Measurements from ENCODE around the gene METTL23.

DNA sequence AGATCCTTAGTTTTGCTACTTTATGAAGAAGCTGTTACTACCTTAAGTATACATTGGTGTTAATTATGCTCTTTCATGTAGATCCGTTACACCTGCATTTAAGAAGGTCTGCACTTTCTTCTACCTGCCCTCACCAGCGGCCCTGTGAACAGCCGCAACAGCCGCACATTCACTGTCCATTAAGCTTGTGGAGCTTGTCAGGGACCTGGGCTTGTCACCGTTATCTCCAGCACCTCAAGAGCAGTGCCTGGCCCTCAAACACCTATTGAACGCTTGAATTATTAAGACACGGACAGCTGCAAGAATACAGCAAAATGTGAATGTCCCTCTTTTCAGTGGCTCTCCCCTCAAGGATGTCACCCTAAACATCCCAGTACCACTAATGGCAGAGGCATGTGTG lies 12.9 kb upstream of the METTL23 start:
- TF ChIP-seq, protein P1, sequence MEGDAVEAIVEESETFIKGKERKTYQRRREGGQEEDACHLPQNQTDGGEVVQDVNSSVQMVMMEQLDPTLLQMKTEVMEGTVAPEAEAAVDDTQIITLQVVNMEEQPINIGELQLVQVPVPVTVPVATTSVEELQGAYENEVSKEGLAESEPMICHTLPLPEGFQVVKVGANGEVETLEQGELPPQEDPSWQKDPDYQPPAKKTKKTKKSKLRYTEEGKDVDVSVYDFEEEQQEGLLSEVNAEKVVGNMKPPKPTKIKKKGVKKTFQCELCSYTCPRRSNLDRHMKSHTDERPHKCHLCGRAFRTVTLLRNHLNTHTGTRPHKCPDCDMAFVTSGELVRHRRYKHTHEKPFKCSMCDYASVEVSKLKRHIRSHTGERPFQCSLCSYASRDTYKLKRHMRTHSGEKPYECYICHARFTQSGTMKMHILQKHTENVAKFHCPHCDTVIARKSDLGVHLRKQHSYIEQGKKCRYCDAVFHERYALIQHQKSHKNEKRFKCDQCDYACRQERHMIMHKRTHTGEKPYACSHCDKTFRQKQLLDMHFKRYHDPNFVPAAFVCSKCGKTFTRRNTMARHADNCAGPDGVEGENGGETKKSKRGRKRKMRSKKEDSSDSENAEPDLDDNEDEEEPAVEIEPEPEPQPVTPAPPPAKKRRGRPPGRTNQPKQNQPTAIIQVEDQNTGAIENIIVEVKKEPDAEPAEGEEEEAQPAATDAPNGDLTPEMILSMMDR (IDR thresholded peaks at IDR 0.05; ENCODE audit: insufficient read depth, low read length, poor library complexity, severe bottlenecking), result no peak
- no peak for TF ChIP-seq EZH2phosphoT487 (conservative IDR thresholded peaks at IDR 0.05; ENCODE audit: low read length)
